ACC112 (cell line): ENCODE measurements around the gene STX10.

ENCODE experiments used
- H2AFZ ChIP-seq: fragments of 200-600 bp; sonication (generic); one replicate; pipeline ENCODE4 v1.6.0; 2017; ENCODE audit warnings: antibody characterized with exemption, low read length; ENCODE audit not compliant: unreplicated experiment
- H3K27ac ChIP-seq: fragments of 200-600 bp; sonication (generic); 2 replicates; pipeline ENCODE4 v1.5.1; 2014; ENCODE audit warnings: low read depth, mild to moderate bottlenecking, antibody characterized with exemption, low read length, moderate library complexity
- H3K27me3 ChIP-seq: fragments of 200-600 bp; sonication (generic); 2 replicates; pipeline ENCODE4 v1.6.1; 2014; ENCODE audit warnings: mild to moderate bottlenecking, antibody characterized with exemption, low read length, moderate library complexity, mixed read lengths; ENCODE audit not compliant: insufficient read depth
- H3K36me3 ChIP-seq: fragments of 200-600 bp; sonication (generic); 2 replicates; pipeline ENCODE4 v1.6.1; 2016; ENCODE audit warnings: mild to moderate bottlenecking, antibody characterized with exemption, low read length, moderate library complexity, mixed read lengths; ENCODE audit not compliant: insufficient read depth
- H3K4me1 ChIP-seq: fragments of 200-600 bp; sonication (generic); one replicate; pipeline ENCODE4 v1.6.1; 2016; ENCODE audit warnings: low read length, mixed read lengths; ENCODE audit not compliant: insufficient read depth, unreplicated experiment, control insufficient read depth
- H3K4me3 ChIP-seq: fragments of 200-600 bp; sonication (generic); 2 replicates; pipeline ENCODE4 v1.5.1; 2014; ENCODE audit warnings: mild to moderate bottlenecking, low read depth, low read length
- H3K79me2 ChIP-seq: fragments of 200-600 bp; sonication (generic); one replicate; pipeline ENCODE4 v1.6.0; 2016; ENCODE audit warnings: low read length; ENCODE audit not compliant: control insufficient read depth, unreplicated experiment, insufficient read depth

The STX10 gene

DNA sequence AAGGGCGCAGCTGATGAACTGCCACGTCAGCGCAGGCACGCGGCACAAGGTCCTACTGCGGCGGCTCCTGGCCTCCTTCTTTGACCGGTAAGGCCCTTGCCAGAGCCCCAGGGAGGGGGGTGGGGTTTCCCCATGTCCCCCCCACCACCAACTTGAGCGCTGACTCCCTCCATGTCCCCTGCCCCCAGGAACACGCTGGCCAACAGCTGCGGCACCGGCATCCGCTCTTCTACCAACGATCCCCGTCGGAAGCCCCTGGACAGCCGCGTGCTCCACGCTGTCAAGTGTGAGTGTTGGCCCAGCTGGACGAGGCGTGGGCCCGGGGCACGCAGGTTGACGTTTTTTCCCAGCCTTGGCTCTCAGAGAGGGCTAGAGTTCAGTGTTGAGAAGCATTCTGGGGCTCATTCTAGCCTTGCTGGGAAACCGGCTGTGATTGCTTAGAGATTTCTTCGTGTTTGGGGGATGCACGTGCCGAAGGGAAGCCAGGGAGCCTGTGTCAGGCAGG lies 12.8 kb downstream of the STX10 start:
- peaks cover 17% of the 10 kb centered on the region for H3K4me1 ChIP-seq
- peaks cover 27% of the 10 kb centered on the region for H3K79me2 ChIP-seq
- H2AFZ ChIP-seq: no peak overlapping the region
- H3K27me3 ChIP-seq: no peaks in the 10 kb centered on the region
- H3K27ac ChIP-seq: no peak overlapping the region
- no peaks in the 10 kb centered on the region for H3K36me3 ChIP-seq
- H3K4me3 ChIP-seq: no peak overlapping the region

DNA sequence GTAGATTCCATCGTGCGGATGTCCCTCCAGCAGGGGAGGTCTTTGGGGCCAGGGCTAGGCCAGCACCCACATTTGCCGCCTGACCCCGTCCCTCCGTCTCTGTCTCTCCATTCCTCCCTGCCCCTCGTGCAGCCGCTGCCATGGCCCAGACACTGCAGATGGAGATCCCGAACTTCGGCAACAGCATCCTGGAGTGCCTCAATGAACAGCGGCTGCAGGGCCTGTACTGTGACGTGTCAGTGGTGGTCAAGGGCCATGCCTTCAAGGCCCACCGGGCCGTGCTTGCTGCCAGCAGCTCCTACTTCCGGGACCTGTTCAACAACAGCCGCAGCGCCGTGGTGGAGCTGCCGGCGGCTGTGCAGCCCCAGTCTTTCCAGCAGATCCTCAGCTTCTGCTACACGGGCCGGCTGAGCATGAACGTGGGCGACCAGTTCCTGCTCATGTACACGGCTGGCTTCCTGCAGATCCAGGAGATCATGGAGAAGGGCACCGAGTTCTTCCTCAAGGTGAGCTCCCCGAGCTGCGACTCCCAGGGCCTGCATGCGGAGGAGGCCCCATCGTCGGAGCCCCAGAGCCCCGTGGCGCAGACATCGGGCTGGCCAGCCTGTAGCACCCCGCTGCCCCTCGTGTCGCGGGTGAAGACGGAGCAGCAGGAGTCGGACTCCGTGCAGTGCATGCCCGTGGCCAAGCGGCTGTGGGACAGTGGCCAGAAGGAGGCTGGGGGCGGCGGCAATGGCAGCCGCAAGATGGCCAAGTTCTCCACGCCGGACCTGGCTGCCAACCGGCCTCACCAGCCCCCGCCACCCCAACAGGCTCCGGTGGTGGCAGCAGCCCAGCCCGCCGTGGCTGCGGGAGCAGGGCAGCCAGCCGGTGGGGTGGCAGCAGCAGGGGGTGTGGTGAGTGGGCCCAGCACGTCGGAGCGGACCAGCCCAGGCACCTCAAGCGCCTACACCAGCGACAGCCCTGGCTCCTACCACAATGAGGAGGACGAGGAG lies 14.8 kb downstream of the STX10 start:
- H3K27ac ChIP-seq: no peak overlapping the region
- peaks cover 27% of the 10 kb centered on the region for H3K4me1 ChIP-seq
- H3K79me2 ChIP-seq: peaks cover 38% of the 10 kb centered on the region
- H3K4me3 ChIP-seq: no peak overlapping the region
- no peaks in the 10 kb centered on the region for H3K27me3 ChIP-seq
- no peaks in the 10 kb centered on the region for H3K36me3 ChIP-seq
- no peak overlapping the region for H2AFZ ChIP-seq

DNA sequence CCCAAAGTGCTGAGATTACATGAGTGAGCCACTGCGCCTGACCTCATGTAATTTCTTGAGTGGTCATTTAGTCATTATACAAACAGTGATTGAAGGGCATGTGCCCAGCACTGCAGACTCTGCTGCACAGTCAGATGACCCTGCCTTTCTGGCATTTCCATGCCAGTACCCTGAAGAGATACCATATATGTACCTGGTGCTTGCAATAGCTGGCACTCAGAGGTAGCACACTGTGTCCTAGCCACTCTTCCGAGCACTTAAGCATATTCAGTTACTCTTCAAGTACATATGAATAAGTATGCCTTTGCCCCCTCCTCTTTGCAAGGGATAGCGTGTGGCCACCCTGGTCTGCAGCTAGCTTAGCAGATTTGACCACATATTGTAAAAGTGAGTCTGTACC lies 15.5 kb downstream of the STX10 start:
- Histone ChIP-seq H3K4me3 (no peak overlapping the region), H3K4me1 (peaks cover 27% of the 10 kb centered on the region), H3K79me2 (peaks cover 38% of the 10 kb centered on the region), H3K27me3 (no peaks in the 10 kb centered on the region), H3K36me3 (no peaks in the 10 kb centered on the region), H2AFZ (no peak overlapping the region), H3K27ac (no peak overlapping the region)

DNA sequence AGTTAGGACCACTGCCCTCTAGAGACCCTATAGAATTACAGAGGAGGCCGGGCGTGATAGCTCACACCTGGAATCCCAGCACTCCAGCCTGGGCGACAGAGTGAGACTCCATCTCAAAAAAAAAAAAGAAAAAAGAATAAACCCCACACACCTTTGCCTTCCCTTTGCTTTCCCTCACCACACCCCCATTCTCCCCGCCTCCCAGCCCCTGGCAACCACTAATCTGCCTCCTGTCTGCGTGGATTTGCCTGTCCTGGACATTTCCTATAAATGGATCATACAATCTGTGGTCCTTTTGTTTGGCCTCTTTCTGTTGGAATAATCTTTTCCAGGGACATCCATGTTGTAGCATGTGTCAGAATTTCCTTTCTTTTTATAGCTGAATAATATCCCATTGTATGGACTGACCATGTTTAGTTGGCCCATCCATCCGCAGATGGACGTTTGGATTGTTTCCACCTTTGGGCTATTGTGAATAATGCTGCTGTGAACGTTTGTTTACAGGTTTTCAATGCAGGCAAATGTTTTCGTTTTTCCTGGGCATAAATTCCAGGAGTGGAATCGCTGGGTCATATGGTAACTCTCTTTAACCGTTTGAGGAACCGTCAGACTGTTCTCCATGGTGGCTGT lies 16.8 kb downstream of the STX10 start:
- Histone ChIP-seq H2AFZ (no peak overlapping the region), H3K79me2 (peaks cover 50% of the 10 kb centered on the region), H3K4me3 (no peak overlapping the region), H3K36me3 (no peaks in the 10 kb centered on the region), H3K27me3 (no peaks in the 10 kb centered on the region), H3K27ac (peak overlapping the region; percentile 57; the same call in 1 of the 2 replicates), H3K4me1 (peaks cover 27% of the 10 kb centered on the region)

DNA sequence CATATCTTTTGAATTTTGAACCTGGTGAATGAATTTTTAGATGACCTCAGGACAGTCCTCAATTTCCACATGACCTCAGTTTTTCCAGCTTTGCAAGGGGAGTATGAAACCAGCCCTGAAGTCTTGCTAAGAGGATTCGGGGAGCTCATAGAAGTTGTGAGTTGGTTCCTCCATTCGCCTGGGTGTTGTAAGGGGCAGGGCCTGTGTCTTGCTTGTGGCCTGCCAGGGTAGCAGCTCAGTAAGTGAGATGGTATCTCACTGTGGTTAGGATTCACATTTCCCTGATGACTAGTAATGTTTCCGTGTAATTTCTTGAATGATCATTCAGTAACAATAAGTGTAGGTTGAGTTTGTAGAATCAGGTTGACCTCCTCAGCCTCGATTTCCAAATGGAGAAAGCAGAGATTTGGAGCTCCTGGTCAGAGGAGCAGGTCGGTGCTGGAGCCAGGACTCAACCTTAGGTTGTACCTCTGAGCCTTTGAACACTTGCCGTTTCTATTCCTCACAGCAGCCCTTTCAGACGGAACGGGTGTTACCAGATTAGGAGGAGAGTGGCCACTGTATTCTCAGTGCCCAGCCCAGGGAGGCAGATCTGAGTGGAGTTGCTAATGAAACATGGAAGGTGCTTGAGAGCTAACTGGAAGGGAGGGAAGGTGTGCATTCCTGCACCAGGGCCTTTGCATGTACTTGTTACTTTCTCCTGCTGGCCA lies 17.5 kb downstream of the STX10 start:
- Histone ChIP-seq H2AFZ (no peak overlapping the region), H3K27me3 (no peaks in the 10 kb centered on the region), H3K36me3 (no peaks in the 10 kb centered on the region), H3K4me1 (peaks cover 27% of the 10 kb centered on the region), H3K27ac (peak overlapping the region; percentile 57), H3K4me3 (no peak overlapping the region), H3K79me2 (peaks cover 57% of the 10 kb centered on the region)

DNA sequence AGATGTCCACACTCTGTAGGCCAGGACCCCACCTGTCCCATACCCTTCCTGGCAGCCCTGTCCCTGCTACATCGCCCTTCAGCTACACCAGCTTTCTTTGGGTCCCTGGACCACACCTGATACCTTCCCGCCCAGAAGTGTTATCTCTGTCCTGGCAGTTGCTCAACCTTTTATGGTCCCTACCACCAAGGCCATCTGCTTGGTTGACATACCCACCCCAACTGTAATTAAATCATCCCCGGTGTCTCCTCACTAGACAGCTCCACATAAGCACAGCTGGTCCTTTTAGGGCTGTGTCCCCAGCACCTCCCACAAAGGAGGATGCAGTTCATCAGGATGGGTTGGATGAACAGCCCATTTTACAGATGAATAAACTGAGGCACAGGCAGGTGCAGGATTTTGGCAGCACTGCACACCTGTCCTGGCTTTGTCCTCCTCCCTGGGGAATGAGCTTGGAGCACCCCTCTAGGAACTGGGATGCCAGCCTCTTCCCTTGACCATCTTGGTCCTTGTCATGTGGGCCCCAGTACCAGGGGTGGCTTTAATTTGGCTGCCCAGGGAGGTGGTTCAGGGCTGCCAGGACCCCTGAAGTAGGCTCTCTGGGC lies 19.2 kb downstream of the STX10 start:
- H3K27ac ChIP-seq: no peak overlapping the region; the same call in 1 of the 2 replicates
- H3K4me1 ChIP-seq: peaks cover 27% of the 10 kb centered on the region
- H3K36me3 ChIP-seq: no peaks in the 10 kb centered on the region

DNA sequence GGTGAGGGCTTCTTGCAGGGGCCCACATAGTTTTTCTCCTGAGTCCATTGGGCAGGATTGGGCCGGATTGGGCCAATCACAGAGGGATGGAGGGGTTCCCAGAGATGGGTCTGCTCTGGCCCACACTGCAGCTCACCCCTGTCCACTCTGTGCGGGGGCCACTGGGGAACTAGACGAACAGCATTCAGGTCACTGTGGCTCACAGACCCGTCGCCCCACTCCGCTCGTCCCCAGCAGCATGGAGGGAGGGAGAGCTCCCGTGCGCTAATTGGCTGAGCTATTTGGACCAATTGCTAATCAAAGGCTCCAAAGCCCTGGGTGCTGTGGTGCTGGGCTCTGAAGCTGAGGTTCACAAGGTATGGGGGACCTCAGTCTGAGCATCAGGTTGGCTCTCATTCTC lies 20.8 kb downstream of the STX10 start:
- H3K36me3 ChIP-seq: no peaks in the 10 kb centered on the region
- peaks cover 22% of the 10 kb centered on the region for H3K4me1 ChIP-seq
- no peaks in the 10 kb centered on the region for H3K27me3 ChIP-seq
- peaks cover 69% of the 10 kb centered on the region for H3K79me2 ChIP-seq
- H3K4me3 ChIP-seq: no peak overlapping the region
- no peak overlapping the region for H2AFZ ChIP-seq
- no peak overlapping the region for H3K27ac ChIP-seq

More for the DNA sequence above, 19.2 kb downstream of the STX10 start:
- H2AFZ ChIP-seq: no peak overlapping the region
- H3K79me2 ChIP-seq: peaks cover 65% of the 10 kb centered on the region
- H3K27me3 ChIP-seq: no peaks in the 10 kb centered on the region
- no peak overlapping the region for H3K4me3 ChIP-seq

DNA sequence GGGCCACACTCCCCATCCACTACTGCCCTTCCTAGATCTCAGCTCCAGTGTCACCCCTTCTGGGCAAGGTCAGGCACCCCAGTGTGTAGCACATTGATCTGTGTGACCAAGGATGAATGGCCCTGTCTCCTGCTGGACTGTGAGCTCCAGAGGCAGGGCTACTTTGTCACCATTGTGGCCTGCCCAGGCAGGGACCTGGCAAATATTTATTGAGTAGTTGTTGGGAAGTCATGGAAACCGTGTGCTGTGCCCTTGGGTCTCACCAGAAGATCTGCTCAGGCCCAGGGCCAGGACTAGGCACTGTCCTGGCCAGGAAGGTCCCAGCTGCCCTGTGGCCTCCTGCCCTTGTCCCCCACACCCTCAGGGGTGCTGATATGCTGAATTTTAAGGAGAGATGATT lies 21.6 kb downstream of the STX10 start:
- Histone ChIP-seq H3K27me3 (no peaks in the 10 kb centered on the region), H3K4me3 (no peak overlapping the region), H3K4me1 (peaks cover 17% of the 10 kb centered on the region), H2AFZ (no peak overlapping the region), H3K79me2 (peaks cover 68% of the 10 kb centered on the region), H3K27ac (no peak overlapping the region), H3K36me3 (no peaks in the 10 kb centered on the region)

DNA sequence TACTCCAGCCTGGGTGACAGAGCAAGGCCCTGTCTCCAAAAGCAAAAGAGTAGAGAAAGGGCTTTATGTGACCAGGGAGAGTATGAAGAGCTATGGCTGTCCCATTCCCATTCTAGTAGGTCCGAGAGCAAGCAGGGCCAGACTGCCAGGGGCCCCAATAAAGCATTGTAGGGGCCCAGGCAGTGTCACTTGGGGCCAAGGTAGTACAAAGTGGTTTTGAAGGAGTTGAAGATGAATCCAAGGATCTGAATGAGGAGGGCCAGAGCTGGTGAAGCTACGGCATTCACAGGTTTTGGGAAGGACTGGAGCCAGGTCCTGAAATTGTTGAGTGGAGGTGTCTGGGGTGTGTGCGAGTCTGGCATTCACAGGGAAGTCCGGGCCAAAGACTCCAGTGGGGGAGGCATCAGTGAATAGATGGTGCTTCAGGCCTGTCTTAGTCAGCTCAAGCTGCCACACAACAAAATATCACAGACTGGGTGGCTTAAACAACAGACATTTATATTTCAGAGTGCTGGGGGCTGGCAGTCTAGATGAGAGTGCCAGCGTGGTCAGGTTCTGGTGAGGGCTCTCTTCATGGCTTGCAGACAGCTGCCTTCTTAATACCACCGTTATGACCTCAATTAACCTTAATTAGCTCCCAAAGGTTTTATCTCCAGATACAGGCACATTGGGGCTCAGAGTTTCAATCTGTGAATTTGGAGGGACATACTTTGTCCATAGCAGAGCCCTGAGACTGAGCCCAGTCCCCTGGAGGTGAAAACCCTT lies 22.2 kb downstream of the STX10 start:
- H3K4me3 ChIP-seq: no peak overlapping the region
- peaks cover 16% of the 10 kb centered on the region for H3K4me1 ChIP-seq
- H3K27me3 ChIP-seq: no peaks in the 10 kb centered on the region
- H2AFZ ChIP-seq: no peak overlapping the region
- H3K79me2 ChIP-seq: peaks cover 68% of the 10 kb centered on the region
- H3K36me3 ChIP-seq: no peaks in the 10 kb centered on the region
- no peak overlapping the region for H3K27ac ChIP-seq
